Measurements from ENCODE around the gene MVP. TPM values are rescaled to one million over a fixed set of nuclear protein-coding genes. Genes with fewer than 3 reads are reported as not detected.
"Not testable (repeated sequence)": the region's sequence is repeated elsewhere in the genome, so short reads cannot be mapped to it uniquely, and the experiment has no call there.

The MVP gene
- total and polyA plus RNA-seq, 9 donors: 14.5 to 30.0 (median 19.6) TPM

DNA sequence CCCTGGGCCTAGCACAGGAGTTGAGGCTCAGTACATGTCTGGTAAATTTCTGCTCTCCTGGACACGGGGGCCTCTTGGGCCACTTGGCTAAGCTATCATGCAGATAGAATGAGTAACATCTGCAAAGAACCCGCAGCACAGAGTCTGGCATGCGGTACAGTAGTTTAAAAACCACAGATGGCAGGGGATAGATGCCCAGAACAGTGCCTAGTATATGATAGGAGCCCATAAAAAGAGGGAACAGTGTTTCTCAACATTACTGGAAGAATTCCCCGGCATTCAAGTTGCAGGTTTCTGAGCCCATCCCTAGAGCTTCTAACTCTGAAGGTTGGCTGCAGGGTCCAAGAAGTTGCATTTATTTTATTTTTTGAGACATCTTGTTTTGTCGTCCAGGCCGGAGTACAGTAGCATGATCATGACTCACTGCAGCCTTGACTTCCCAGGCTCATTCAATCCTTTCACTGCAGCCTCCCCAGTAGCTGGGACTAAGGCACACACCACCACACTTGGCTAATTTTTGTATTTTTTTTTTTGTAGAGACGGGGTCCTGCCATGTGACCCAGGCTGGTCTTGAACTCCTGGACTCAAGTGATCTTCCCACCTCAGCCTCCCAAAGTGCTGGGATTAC lies 37.0 kb downstream of the MVP start:
- H3K27ac ChIP-seq (ENCODE audit: low read length): no peak overlapping the region
- H3K9me3 ChIP-seq (replicated peaks; ENCODE audit: control insufficient read depth, low read depth, low read length): no peaks in the 10 kb centered on the region
- DNase-seq: no peak
- peaks cover 7% of the 10 kb centered on the region for H3K4me1 ChIP-seq (ENCODE audit: control insufficient read depth, insufficient read depth, low read length)
- H3K36me3 ChIP-seq (ENCODE audit: control insufficient read depth, insufficient read depth, low read length): peaks cover 28% of the 10 kb centered on the region
- no peaks in the 10 kb centered on the region for H3K27me3 ChIP-seq (ENCODE audit: control insufficient read depth, insufficient read depth, low read length)
- no peak overlapping the region for H3K4me3 ChIP-seq (ENCODE audit: low read length)
- WGBS (ENCODE audit: insufficient coverage): 80% methylated on average over 2 of the region's 7 CpGs

DNA sequence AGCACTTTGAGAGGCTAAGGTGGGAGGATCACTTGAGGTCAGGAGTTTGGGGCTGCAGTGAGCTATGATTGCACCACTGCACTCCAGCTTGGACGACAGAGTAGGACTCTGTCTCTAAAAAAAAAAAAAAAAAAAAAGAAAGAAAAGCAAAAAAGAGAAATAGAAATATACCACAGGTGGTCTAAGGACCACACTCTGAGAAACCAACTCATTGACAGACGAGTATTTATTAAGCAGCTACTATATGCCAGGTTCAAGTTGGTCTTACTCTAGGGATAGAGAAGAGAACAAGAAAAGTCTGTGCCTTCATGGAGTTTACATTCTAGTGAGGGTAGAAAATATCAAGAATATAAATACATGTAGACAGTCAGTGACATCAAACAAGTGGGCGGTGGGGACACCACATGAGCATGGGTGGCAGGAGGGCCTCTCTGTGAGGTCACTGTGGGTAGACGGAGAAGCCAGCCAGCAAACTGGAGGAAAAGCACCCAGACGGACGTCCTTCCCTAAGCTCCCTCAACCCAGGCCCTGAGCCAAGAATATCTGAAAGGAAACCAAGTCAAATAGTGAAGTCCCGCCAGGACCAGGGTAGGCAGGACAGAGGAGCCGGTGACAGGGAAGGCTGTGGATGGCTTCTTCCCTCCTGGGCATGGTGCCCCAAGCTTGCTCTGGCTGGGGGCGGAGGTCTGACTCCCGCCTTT lies 38.0 kb downstream of the MVP start:
- Histone ChIP-seq H3K36me3 (ENCODE audit: control insufficient read depth, insufficient read depth, low read length) (peaks cover 28% of the 10 kb centered on the region), H3K4me3 (ENCODE audit: low read length) (no peak overlapping the region), H3K4me1 (ENCODE audit: control insufficient read depth, insufficient read depth, low read length) (peaks cover 10% of the 10 kb centered on the region), H3K27ac (ENCODE audit: low read length) (no peak overlapping the region), H3K9me3 (replicated peaks; ENCODE audit: control insufficient read depth, low read depth, low read length) (no peaks in the 10 kb centered on the region), H3K27me3 (ENCODE audit: control insufficient read depth, insufficient read depth, low read length) (no peaks in the 10 kb centered on the region)
- WGBS (ENCODE audit: insufficient coverage): 78% methylated on average over 5 of the region's 10 CpGs
- no peak for DNase-seq

DNA sequence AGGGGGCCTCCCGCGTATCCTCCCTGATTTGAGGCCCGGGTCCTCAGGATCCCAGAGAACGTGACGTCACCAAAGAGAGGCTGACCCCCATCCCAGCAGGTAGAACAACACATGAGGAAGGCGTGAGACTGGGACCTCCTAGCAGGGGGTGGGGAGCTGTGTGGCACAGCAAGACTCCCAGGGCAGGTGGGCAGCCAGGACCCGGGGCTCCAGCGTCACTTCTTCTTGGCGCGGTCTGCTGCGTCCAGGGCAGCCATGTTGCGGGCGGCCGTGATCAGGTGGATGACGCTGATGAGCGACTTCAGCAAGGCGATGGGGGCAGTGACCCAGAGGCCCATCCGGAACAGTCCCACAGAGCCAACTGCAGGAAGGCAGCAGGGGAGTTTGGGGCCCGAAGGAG lies 38.7 kb downstream of the MVP start:
- WGBS (ENCODE audit: insufficient coverage): 89% methylated on average over 13 of the region's 19 CpGs

DNA sequence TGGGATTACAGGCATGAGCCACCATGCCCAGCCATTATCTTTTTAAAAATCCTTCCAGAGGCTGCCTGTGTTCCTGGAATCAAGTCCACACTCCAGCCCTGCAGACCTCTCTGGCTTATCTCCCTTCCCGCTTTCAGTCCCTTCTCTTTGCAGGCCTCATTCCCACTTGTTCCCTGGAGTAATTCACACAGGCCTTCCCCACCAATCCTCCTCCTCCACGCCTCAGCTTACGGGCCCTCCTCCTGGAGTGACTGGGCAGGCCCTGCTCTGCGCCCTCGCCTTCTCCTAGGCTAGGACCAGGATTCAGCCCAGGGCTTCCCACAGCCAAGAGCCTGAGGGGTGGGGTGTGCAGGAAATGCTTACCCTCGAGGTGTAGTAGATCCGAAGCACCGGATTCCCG lies 40.0 kb downstream of the MVP start:
- peaks cover 28% of the 10 kb centered on the region for H3K36me3 ChIP-seq (ENCODE audit: control insufficient read depth, insufficient read depth, low read length)
- WGBS (ENCODE audit: insufficient coverage): 96% methylated on average over 5 of the region's 9 CpGs
- H3K27ac ChIP-seq (ENCODE audit: low read length): no peak overlapping the region
- no peak for DNase-seq
- no peaks in the 10 kb centered on the region for H3K9me3 ChIP-seq (replicated peaks; ENCODE audit: control insufficient read depth, low read depth, low read length)
- H3K27me3 ChIP-seq (ENCODE audit: control insufficient read depth, insufficient read depth, low read length): no peaks in the 10 kb centered on the region
- H3K4me1 ChIP-seq (ENCODE audit: control insufficient read depth, insufficient read depth, low read length): peaks cover 14% of the 10 kb centered on the region
- H3K4me3 ChIP-seq (ENCODE audit: low read length): no peak overlapping the region

More for the DNA sequence above, 38.7 kb downstream of the MVP start:
- peaks cover 14% of the 10 kb centered on the region for H3K4me1 ChIP-seq (ENCODE audit: control insufficient read depth, insufficient read depth, low read length)
- no peak overlapping the region for H3K27ac ChIP-seq (ENCODE audit: low read length)
- no peaks in the 10 kb centered on the region for H3K9me3 ChIP-seq (replicated peaks; ENCODE audit: control insufficient read depth, low read depth, low read length)
- H3K4me3 ChIP-seq (ENCODE audit: low read length): no peak overlapping the region
- H3K27me3 ChIP-seq (ENCODE audit: control insufficient read depth, insufficient read depth, low read length): no peaks in the 10 kb centered on the region
- DNase-seq: no peak
- peaks cover 28% of the 10 kb centered on the region for H3K36me3 ChIP-seq (ENCODE audit: control insufficient read depth, insufficient read depth, low read length)

DNA sequence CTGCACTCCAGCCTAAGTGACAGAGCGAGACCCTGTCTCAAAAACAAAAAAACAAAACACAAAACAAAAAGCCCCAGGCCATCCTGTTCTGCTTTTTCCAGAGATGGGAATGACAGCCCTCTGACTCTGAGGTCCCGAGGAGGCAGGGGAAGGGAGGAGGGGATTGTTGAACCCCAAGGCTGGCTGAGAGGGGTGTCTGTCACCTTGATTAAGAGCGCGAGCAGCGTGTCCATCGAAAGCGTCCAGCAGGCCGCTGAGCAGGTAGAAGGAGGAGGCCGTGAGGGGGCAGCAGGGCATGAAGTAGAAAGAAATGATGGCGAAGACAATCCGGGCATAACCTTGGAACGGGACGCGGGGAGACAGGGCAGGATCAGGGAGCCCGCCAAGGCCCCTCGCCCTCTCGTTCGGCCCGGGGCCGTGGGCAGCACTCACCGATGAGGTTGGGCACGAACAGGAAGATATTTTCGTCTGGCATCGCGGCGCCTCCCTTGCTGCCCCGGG lies 42.2 kb downstream of the MVP start:
- H3K9me3 ChIP-seq (replicated peaks; ENCODE audit: control insufficient read depth, low read depth, low read length): no peaks in the 10 kb centered on the region
- H3K4me3 ChIP-seq (ENCODE audit: low read length): peak overlapping the region; percentile 85
- H3K27me3 ChIP-seq (ENCODE audit: control insufficient read depth, insufficient read depth, low read length): no peaks in the 10 kb centered on the region
- DNase-seq: peak; percentile 33
- 0% methylated on average over 25 of the region's 27 CpGs for WGBS (ENCODE audit: insufficient coverage)
- H3K27ac ChIP-seq (ENCODE audit: low read length): peak overlapping the region; percentile 20
- peaks cover 28% of the 10 kb centered on the region for H3K36me3 ChIP-seq (ENCODE audit: control insufficient read depth, insufficient read depth, low read length)
- H3K4me1 ChIP-seq (ENCODE audit: control insufficient read depth, insufficient read depth, low read length): peaks cover 12% of the 10 kb centered on the region

DNA sequence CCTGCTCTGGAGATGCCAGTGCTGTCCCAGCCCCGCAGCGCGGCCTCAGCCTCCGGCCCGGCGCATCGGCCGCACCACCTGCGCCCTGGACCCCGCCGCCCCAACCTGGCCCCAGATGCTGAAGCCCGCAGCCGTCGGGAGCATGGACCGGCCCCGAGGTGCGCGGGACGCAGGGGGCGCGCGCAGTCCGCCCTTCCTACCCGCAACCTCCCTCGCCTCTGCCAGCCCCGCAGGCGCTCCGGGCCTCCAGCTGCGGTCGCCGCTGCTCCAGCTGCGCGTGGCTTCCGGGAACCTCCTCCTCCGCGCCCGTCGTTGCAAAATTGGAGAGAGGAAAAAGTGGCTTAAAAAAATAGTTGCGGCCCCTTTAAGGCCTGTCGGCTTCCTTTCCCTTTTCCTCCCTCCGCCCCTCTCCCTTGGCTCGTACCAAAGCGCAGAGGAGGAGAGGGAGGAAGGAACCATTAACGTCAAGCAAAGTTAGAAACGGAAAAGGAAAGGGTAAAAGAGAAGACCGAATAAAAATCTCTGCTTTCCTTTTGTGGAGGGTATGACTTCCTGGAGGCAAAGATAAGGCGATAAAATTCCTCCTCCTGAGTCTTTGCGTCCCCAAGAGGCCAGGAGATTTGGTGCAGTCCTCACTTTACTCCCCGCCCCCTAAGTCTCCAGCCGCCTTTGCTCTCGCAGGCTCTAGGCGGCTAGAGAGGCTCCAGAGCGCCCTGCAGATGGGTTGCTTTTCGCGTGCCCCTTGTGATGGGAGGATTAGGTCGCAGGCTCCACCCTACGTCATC lies 42.8 kb downstream of the MVP start, which contains the start of gene CDIPT:
CDIPT (minus strand) TSS at position 343 of the 785 bp plus-strand sequence. CDS start 369 bp downstream, outside the sequence.
- Histone ChIP-seq H3K4me3 (ENCODE audit: low read length) (peak within 1 kb of the TSS; percentile 85), H3K4me1 (ENCODE audit: control insufficient read depth, insufficient read depth, low read length) (peaks cover 12% of the 10 kb centered on the region), H3K27ac (ENCODE audit: low read length) (peak within 1 kb of the TSS; percentile 98), H3K36me3 (ENCODE audit: control insufficient read depth, insufficient read depth, low read length) (peaks cover 28% of the 10 kb centered on the region), H3K27me3 (ENCODE audit: control insufficient read depth, insufficient read depth, low read length) (no peaks in the 10 kb centered on the region), H3K9me3 (replicated peaks; ENCODE audit: control insufficient read depth, low read depth, low read length) (no peaks in the 10 kb centered on the region)
- WGBS (ENCODE audit: insufficient coverage): 0% methylated on average over 22 of the region's 57 CpGs
- DNase-seq: peak; percentile 99

DNA sequence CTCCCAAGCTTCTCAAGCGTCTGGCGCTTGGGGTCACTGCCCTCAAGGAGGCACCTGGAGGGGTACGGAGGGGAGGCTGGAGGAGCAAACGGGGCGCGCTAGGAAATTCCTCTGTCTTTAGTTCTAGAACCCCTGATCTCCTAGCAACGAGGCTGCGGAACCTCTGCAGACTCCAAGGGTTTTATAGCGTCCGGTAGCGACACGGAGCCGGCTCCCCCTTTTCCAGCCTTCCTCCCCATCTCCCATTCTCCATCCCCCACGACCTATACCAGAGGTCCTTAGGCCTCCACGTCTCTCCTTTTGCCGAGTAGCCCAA lies 43.4 kb downstream of the MVP start:
- Histone ChIP-seq H3K9me3 (replicated peaks; ENCODE audit: control insufficient read depth, low read depth, low read length) (no peaks in the 10 kb centered on the region), H3K4me1 (ENCODE audit: control insufficient read depth, insufficient read depth, low read length) (peaks cover 12% of the 10 kb centered on the region), H3K4me3 (ENCODE audit: low read length) (peak overlapping the region; percentile 2), H3K27ac (ENCODE audit: low read length) (no peak overlapping the region), H3K27me3 (ENCODE audit: control insufficient read depth, insufficient read depth, low read length) (no peaks in the 10 kb centered on the region), H3K36me3 (ENCODE audit: control insufficient read depth, insufficient read depth, low read length) (peaks cover 25% of the 10 kb centered on the region)
- no peak for DNase-seq
- 22% methylated on average over 10 of the region's 16 CpGs for WGBS (ENCODE audit: insufficient coverage)

DNA sequence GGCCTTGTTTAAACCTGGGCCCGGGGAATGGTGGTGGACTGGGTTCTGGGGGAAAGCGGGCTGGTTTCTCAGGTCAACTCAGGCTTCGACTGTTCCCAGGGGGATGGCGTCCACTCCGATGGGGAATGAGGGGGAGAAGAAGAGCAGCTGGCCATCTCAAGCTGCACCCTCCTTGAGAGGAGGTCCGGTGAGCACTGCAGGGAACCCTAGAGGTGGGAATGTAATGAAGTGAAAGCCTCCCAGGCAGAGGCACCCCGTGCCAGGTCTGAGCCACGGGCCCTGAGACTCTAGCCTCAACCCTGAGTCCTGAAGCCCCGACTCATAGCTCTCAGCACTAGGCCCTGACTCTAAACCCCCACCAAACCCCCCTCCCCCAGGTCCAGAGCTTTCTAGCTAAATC lies 43.9 kb downstream of the MVP start:
- H3K4me3 ChIP-seq (ENCODE audit: low read length): no peak overlapping the region
- H3K27me3 ChIP-seq (ENCODE audit: control insufficient read depth, insufficient read depth, low read length): no peaks in the 10 kb centered on the region
- H3K36me3 ChIP-seq (ENCODE audit: control insufficient read depth, insufficient read depth, low read length): peaks cover 20% of the 10 kb centered on the region
- H3K4me1 ChIP-seq (ENCODE audit: control insufficient read depth, insufficient read depth, low read length): peaks cover 12% of the 10 kb centered on the region
- no peak for DNase-seq
- H3K27ac ChIP-seq (ENCODE audit: low read length): no peak overlapping the region
- 76% methylated on average over 8 of the region's 9 CpGs for WGBS (ENCODE audit: insufficient coverage)
- H3K9me3 ChIP-seq (replicated peaks; ENCODE audit: control insufficient read depth, low read depth, low read length): no peaks in the 10 kb centered on the region

DNA sequence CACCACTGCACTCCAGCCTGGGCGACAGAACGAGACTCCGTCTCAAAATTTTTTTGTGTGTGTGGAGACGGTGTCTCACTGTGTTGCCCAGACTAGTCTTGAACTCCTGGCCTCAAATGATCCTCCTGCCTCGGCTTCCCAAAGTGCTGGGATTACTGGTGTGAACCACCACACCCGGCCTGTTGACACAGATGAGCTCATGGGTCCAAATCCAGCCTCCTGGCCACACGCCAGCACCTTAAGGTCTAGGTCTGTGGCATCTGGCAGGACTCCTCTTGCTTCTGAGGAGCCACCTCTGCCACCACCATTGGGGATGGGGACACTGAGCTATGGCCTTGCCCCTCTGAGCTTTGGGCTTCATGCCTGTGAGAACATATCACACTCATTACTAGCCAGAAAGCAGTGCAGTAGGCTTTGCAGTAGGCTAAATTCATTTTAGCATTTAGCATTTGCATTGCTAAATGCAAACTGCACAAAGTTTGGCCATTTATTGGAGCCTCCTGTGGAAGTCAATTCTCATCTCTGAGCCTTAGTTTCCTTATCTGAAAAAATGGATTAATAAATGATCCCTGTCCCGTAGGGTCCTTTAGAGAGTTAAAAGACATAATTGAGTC lies 48.2 kb downstream of the MVP start:
- no peaks in the 10 kb centered on the region for H3K36me3 ChIP-seq (ENCODE audit: control insufficient read depth, insufficient read depth, low read length)
- no peak overlapping the region for H3K4me3 ChIP-seq (ENCODE audit: low read length)
- no peak overlapping the region for H3K27ac ChIP-seq (ENCODE audit: low read length)
- H3K27me3 ChIP-seq (ENCODE audit: control insufficient read depth, insufficient read depth, low read length): no peaks in the 10 kb centered on the region
- no peak for DNase-seq
- peaks cover 3% of the 10 kb centered on the region for H3K4me1 ChIP-seq (ENCODE audit: control insufficient read depth, insufficient read depth, low read length)
- 54% methylated on average over 4 of the region's 8 CpGs for WGBS (ENCODE audit: insufficient coverage)
- no peaks in the 10 kb centered on the region for H3K9me3 ChIP-seq (replicated peaks; ENCODE audit: control insufficient read depth, low read depth, low read length)

DNA sequence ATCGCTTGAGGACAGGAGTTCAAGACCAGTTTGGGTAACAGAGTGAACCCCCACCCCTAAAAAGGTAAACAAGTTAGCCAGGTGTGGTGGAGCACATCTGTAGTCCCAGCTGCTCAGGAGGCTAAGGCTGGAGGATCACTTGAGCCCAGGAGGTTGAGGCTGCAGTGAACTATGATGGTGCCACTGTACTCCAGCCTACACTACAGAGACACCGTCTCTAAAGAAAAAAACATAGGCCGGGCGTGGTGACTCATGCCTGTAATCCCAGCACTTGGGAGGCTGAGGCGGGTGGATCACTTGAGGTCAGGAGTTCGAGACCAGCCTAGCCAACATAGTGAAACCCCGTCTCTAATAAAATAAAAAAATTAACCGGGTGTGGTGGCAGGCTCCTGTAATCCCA lies 48.8 kb downstream of the MVP start:
- H3K4me3 ChIP-seq (ENCODE audit: low read length); H3K9me3 ChIP-seq (replicated peaks; ENCODE audit: control insufficient read depth, low read depth, low read length); H3K27me3 ChIP-seq (ENCODE audit: control insufficient read depth, insufficient read depth, low read length); H3K4me1 ChIP-seq (ENCODE audit: control insufficient read depth, insufficient read depth, low read length); H3K36me3 ChIP-seq (ENCODE audit: control insufficient read depth, insufficient read depth, low read length); H3K27ac ChIP-seq (ENCODE audit: low read length); DNase-seq: not testable (repeated sequence)
- 89% methylated on average over 3 of the region's 8 CpGs for WGBS (ENCODE audit: insufficient coverage)

Measured in muscle of leg (tissue), 11 donors.